HL-60 (cell line): Measurements from ENCODE around the gene WNT10A.

ENCODE experiments used
- DNase-seq, 2 experiments: peaks; one replicate each; pipeline ENCODE4 v3.0.0-alpha.2; 2010 to 2020; ENCODE audit warnings: low read depth in 1 of 2, low spot score in 1 of 2
- H3K27ac ChIP-seq: fragments of 250-450 bp; sonication (Bioruptor Pico); replicated peaks from 2 replicates; pipeline ENCODE4 v1.5.1; 2020; ENCODE audit warnings: mild to moderate bottlenecking, moderate library complexity
- H3K27me3 ChIP-seq: fragments of 250-450 bp; sonication (Bioruptor Pico); 2 replicates; pipeline ENCODE4 v1.5.1; 2021; ENCODE audit warnings: mild to moderate bottlenecking, moderate library complexity; ENCODE audit not compliant: insufficient read depth, poor library complexity, severe bottlenecking
- H3K4me3 ChIP-seq: replicated peaks from 2 replicates; pipeline ENCODE4 v1.5.1; 2011; ENCODE audit warnings: mild to moderate bottlenecking, control low read depth, low read length; ENCODE audit not compliant: insufficient read depth
- GABPA ChIP-seq: IDR thresholded peaks from 2 replicates; pipeline ENCODE4 v1.6.1; 2012; ENCODE audit warnings: low read depth
- POLR2AphosphoS5 ChIP-seq: IDR thresholded peaks from 2 replicates; pipeline ENCODE4 v1.6.1; 2012; ENCODE audit warnings: low read depth
- SPI1 ChIP-seq: IDR thresholded peaks from 2 replicates; pipeline ENCODE4 v1.6.1; 2012; ENCODE audit warnings: low read depth, mild to moderate bottlenecking, borderline replicate concordance
- TF ChIP-seq, protein P1 (sequence below): IDR thresholded peaks from 2 replicates; pipeline ENCODE4 v1.6.1; 2012; ENCODE audit warnings: low read depth; ENCODE audit not compliant: insufficient replicate concordance
- TF ChIP-seq, protein P2 (sequence below): IDR thresholded peaks from one replicate; pipeline ENCODE4 v1.5.1; 2011; ENCODE audit warnings: low read length, control low read depth, inconsistent platforms; ENCODE audit not compliant: insufficient read depth

WNT10A gene

DNA sequence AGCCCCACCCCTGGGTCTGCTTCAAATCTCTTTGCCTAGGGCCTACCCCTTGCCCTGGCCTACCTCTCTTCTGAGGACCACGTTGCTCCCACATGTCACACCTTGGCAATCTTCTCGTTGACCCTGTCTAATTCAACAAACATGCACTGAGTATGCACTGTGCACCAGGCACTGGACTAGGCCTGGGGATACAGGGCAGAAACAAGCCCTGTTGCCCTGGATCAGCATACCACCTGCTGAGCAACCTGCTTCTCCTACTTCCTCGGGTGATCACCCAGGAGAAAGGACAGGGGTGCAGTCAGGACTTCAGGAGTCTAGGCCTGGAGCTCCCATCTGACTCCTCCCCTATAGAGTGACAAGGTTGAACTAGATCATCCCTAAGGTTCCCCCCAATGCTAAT lies 9.7 kb downstream of the WNT10A start:
- DNase-seq, result no peak

DNA sequence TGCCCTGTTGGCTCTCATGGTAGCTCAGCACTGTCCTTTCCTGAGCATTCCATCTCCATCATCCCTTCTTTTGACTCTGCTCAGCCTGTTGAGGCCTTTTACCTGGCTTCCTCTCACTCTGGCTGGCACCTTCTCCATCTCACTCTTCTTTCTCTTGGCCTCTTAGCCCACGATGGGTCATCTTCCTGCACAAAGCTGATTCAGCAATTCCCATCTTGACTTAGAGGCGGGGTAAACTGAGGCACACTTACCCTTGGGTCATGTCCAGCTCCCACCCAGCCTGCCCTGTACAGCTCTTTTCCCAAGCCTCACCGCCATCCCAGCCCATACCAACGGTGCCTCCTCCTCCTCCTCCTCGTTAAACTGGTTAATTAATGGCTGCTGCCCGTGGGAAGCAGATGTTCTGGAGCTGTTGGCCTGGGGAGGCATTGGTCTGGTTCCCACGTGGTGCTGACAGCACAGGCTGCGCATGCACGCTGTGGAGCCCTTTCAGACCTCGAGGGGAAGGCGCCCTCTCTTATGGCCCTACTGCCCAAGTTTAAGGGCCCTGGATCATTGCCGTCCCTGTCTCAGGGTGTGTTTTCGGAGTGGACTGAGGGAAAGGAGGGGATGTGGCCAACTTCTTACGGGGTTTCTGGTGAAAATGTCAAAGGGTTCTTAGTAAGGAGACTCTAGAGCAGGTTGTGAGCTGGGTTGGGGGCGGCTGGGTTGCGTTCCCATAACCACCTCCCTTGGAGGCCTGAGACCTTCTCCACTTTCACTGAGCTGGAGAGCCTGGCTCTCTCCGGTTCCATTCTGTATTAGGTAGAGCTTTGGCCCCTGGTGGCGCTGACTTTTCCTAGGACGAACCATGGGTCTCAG lies 10.9 kb downstream of the WNT10A start:
- DNase-seq, result no peak
- H3K4me3 ChIP-seq, result no peak overlapping the region
- no peak overlapping the region for H3K27ac ChIP-seq
- peaks cover 13% of the 10 kb centered on the region for H3K27me3 ChIP-seq
- TF ChIP-seq POLR2AphosphoS5 (no peak), GABPA (no peak), SPI1 (no peak)
- TF ChIP-seq, protein P1, sequence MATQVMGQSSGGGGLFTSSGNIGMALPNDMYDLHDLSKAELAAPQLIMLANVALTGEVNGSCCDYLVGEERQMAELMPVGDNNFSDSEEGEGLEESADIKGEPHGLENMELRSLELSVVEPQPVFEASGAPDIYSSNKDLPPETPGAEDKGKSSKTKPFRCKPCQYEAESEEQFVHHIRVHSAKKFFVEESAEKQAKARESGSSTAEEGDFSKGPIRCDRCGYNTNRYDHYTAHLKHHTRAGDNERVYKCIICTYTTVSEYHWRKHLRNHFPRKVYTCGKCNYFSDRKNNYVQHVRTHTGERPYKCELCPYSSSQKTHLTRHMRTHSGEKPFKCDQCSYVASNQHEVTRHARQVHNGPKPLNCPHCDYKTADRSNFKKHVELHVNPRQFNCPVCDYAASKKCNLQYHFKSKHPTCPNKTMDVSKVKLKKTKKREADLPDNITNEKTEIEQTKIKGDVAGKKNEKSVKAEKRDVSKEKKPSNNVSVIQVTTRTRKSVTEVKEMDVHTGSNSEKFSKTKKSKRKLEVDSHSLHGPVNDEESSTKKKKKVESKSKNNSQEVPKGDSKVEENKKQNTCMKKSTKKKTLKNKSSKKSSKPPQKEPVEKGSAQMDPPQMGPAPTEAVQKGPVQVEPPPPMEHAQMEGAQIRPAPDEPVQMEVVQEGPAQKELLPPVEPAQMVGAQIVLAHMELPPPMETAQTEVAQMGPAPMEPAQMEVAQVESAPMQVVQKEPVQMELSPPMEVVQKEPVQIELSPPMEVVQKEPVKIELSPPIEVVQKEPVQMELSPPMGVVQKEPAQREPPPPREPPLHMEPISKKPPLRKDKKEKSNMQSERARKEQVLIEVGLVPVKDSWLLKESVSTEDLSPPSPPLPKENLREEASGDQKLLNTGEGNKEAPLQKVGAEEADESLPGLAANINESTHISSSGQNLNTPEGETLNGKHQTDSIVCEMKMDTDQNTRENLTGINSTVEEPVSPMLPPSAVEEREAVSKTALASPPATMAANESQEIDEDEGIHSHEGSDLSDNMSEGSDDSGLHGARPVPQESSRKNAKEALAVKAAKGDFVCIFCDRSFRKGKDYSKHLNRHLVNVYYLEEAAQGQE, result no peak
- TF ChIP-seq, protein P2, sequence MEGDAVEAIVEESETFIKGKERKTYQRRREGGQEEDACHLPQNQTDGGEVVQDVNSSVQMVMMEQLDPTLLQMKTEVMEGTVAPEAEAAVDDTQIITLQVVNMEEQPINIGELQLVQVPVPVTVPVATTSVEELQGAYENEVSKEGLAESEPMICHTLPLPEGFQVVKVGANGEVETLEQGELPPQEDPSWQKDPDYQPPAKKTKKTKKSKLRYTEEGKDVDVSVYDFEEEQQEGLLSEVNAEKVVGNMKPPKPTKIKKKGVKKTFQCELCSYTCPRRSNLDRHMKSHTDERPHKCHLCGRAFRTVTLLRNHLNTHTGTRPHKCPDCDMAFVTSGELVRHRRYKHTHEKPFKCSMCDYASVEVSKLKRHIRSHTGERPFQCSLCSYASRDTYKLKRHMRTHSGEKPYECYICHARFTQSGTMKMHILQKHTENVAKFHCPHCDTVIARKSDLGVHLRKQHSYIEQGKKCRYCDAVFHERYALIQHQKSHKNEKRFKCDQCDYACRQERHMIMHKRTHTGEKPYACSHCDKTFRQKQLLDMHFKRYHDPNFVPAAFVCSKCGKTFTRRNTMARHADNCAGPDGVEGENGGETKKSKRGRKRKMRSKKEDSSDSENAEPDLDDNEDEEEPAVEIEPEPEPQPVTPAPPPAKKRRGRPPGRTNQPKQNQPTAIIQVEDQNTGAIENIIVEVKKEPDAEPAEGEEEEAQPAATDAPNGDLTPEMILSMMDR, result no peak

More for the DNA sequence above, 9.7 kb downstream of the WNT10A start:
- Histone ChIP-seq H3K27me3 (peaks cover 5% of the 10 kb centered on the region), H3K27ac (no peak overlapping the region), H3K4me3 (no peak overlapping the region)
- TF ChIP-seq, protein P2, result no peak

DNA sequence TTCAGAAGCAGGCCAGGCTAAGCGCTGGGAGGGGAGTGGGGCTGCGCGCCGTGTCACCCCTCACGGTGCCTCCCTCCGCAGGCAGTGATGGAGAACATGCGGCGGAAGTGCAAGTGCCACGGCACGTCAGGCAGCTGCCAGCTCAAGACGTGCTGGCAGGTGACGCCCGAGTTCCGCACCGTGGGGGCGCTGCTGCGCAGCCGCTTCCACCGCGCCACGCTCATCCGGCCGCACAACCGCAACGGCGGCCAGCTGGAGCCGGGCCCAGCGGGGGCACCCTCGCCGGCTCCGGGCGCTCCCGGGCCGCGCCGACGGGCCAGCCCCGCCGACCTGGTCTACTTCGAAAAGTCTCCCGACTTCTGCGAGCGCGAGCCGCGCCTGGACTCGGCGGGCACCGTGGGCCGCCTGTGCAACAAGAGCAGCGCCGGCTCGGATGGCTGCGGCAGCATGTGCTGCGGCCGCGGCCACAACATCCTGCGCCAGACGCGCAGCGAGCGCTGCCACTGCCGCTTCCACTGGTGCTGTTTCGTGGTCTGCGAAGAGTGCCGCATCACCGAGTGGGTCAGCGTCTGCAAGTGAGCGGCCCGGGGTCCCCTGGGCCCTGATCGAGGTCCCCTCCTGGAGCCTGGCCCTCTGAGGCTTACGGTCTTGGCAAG lies 12.2 kb downstream of the WNT10A start:
- Histone ChIP-seq H3K4me3 (peak overlapping the region; percentile 30), H3K27ac (no peak overlapping the region), H3K27me3 (peaks cover 27% of the 10 kb centered on the region)
- TF ChIP-seq GABPA, result no peak
- peak; percentile 75 for TF ChIP-seq SPI1
- TF ChIP-seq POLR2AphosphoS5, result peak; percentile 72; the same call in 1 of the 2 replicates
- TF ChIP-seq, protein P2, result peak; percentile 42
- TF ChIP-seq, protein P1, result no peak
- DNase-seq, result peak; percentile 79 to 84
